ENCODE results near the gene SALL3.
"Not testable (repeated sequence)": the region's sequence is repeated elsewhere in the genome, so short reads cannot be mapped to it uniquely, and the experiment has no call there.

SALL3 gene

DNA sequence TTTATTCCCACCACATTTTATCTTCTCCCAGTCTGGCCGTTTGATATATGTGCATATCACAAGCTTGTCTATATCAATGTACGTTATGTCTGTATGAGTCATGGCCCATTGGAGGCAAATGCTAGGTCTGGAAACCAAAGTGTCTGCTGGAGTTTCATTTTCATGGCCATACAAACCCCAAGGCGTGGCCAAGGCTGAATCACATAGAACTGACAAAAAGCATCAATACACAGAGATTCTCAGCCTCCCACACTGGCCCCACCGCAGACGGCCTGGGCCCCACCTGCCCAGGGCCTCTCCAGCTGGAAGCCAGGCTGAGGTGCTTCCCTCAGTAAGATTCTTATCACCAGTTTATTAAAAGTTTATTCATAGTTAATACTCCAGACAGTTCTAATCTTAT, 40.5 kb upstream of the SALL3 start:
- TF ChIP-seq, protein P1, sequence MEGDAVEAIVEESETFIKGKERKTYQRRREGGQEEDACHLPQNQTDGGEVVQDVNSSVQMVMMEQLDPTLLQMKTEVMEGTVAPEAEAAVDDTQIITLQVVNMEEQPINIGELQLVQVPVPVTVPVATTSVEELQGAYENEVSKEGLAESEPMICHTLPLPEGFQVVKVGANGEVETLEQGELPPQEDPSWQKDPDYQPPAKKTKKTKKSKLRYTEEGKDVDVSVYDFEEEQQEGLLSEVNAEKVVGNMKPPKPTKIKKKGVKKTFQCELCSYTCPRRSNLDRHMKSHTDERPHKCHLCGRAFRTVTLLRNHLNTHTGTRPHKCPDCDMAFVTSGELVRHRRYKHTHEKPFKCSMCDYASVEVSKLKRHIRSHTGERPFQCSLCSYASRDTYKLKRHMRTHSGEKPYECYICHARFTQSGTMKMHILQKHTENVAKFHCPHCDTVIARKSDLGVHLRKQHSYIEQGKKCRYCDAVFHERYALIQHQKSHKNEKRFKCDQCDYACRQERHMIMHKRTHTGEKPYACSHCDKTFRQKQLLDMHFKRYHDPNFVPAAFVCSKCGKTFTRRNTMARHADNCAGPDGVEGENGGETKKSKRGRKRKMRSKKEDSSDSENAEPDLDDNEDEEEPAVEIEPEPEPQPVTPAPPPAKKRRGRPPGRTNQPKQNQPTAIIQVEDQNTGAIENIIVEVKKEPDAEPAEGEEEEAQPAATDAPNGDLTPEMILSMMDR (IDR thresholded peaks at IDR 0.05), result no peak
- no peak for TF ChIP-seq ZFX (IDR thresholded peaks at IDR 0.05; ENCODE audit: borderline replicate concordance)
- no peak overlapping the region for H3K27ac ChIP-seq

DNA sequence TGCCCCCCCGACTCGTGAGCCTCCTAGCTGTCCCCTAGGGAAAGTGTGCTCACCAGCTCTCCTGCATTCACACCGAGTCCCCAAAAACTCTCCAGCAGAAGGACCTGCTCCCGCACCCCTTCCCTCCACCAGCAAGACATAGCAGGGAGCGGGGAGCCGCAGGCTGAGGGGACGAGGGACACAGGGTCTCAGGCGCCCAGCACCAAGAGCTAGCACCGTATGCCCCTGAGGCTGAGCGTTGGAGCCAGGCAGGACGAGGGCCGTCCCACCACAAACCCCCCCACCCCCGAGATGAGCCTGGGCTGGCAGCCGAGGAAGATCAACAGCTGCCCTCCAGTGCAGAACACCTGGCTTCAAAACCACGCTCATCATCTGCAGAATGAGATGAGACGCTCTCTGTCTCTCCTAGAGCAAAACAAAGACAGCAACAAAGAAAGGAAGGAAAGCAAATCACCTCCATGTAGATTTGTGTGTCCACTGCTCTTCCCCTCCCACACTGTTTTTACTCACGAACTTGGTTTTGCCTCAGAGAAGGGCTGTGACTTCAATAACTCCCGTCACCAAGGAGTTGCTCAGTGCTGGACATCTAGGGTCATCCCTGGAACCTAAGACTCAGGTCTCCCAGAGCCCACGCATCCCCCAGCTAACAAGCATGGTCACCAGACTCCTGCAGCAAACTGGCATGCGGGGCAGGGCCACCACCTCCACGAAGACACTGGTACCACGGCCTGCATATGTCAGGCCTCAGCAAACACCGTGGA, 39.7 kb upstream of the SALL3 start:
- TF ChIP-seq ZFX (IDR thresholded peaks at IDR 0.05; ENCODE audit: borderline replicate concordance), result no peak
- TF ChIP-seq, protein P1 (IDR thresholded peaks at IDR 0.05), result no peak
- H3K27ac ChIP-seq, result no peak overlapping the region

DNA sequence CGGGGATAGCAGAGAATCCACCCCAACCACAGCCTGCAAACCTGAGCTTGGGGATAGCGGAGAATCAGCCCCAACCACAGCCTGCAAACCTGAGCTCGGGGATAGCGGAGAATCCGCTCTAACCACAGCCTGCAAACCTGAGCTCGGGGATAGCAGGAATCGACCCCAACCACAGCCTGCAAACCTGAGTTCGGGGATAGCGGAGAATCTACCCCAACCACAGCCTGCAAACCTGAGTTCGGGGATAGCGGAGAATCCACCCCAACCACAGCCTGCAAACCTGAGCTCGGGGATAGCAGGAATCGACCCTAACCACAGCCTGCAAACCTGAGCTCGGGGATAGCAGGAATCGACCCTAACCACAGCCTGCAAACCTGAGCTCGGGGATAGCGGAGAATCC, 37.4 kb upstream of the SALL3 start:
- not testable (repeated sequence) for H3K27ac ChIP-seq

DNA sequence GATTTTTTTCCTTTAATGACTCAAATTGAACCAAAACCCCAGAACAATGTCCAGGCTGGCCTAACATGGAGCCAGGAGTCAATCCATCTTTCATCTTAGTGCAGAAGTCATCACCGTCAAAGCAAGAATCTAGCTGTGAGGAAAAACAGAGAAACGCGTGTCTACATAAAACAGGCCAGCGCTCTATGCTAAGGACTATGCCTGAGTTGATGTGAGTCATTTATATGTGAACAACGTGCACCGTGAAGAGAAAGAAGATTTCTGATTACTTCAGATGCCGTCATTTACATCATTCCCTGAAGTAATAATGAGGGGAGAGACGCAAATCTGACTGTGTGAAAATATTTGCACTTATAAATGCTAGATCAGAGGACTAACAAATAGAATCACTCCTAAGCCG, 34.0 kb upstream of the SALL3 start:
- no peak overlapping the region for H3K27ac ChIP-seq
- TF ChIP-seq, protein P1 (IDR thresholded peaks at IDR 0.05), result no peak
- TF ChIP-seq ZFX (IDR thresholded peaks at IDR 0.05; ENCODE audit: borderline replicate concordance), result no peak

DNA sequence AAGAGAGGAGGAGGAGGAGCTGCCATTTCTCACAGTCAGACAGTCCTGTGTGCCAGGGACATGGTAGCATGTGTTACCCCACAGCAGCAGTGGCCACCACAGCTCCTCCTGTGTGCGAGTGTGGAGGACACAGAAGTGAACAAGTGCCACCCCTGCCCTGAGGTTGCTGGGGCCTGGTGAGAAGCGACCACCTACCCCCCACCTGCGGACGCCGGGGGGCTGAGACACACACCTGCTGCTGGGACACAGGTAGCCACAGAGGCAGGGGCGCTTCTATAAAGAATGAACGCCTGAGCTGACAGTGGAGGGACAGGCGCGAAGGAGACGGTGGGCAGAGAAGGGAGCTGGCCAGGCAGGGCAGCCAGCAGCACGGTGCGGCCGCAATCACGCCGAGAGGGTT, 32.3 kb upstream of the SALL3 start:
- TF ChIP-seq, protein P1 (IDR thresholded peaks at IDR 0.05), result no peak
- no peak for TF ChIP-seq ZFX (IDR thresholded peaks at IDR 0.05; ENCODE audit: borderline replicate concordance)
- H3K27ac ChIP-seq, result no peak overlapping the region

DNA sequence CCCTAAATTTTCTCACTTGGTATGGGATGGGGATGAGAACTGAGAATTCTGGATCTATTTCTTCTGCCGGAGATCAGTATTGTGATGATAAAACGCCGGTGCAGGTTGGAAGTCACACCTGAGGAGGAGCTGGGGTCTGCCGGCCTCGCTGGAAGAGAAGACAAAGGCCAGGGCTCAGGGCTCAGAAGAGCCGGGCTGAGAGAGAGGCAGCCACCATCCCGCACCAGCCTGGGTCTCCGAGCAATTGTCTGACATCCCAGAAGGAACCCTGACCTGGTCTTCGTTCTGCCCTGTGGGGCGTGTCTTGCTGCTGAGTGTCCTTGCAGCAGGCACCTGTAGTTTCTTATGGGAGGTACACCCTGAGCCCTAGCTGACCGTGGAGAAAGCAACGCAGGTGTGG, 31.4 kb upstream of the SALL3 start:
- no peak for TF ChIP-seq ZFX (IDR thresholded peaks at IDR 0.05; ENCODE audit: borderline replicate concordance)
- TF ChIP-seq, protein P1 (IDR thresholded peaks at IDR 0.05), result no peak
- no peak overlapping the region for H3K27ac ChIP-seq

DNA sequence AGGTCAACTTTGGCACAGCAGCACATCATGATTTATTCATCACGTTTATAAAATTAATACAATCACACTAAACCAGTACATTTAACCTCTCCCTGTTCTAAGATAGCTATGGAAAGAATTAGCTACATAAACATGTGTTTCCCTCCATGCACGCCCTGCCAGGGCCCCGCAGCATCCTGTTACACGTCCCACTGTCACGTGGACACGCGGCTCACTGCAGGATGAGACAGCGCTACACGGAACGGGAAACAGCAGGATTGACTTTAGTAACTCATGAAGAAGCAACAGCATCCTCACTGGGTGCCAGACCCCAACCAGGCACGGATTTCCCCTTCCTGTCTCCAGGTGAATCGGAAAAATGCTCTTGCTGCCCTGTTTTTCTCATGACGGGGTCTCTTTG, 30.9 kb upstream of the SALL3 start:
- no peak for TF ChIP-seq ZFX (IDR thresholded peaks at IDR 0.05; ENCODE audit: borderline replicate concordance)
- TF ChIP-seq, protein P1 (IDR thresholded peaks at IDR 0.05), result no peak
- no peak overlapping the region for H3K27ac ChIP-seq

DNA sequence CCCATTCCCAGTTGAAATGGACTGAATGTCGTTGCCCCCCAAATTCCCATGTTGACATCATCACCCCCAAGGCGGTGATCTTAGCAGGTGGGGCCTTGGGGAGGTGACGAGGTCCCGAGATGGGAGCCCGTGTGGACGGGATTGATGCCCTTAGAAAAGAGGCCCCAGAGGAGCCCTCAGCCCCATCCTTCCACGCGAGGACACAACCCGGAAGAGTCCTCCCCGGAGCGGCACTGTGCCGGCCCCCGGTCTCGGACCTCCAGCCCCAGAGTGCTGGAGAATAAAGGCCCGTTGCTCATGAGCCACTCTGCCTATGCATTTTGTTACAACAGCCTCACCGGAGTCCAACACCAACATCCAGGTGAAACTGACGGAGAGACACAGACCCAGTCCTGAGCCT, 30.4 kb upstream of the SALL3 start:
- no peak for TF ChIP-seq ZFX (IDR thresholded peaks at IDR 0.05; ENCODE audit: borderline replicate concordance)
- TF ChIP-seq, protein P1 (IDR thresholded peaks at IDR 0.05), result no peak
- H3K27ac ChIP-seq, result no peak overlapping the region
